Activated T-cell treated with anti-CD3 and anti-CD28 coated beads for 24 hours (primary cell): ENCODE measurements around the gene ARHGEF17.

Experiments
- DNase-seq: peaks from one replicate; pipeline ENCODE4 v3.0.0-alpha.2; 2020; ENCODE audit warnings: low read depth

ARHGEF17 gene

DNA sequence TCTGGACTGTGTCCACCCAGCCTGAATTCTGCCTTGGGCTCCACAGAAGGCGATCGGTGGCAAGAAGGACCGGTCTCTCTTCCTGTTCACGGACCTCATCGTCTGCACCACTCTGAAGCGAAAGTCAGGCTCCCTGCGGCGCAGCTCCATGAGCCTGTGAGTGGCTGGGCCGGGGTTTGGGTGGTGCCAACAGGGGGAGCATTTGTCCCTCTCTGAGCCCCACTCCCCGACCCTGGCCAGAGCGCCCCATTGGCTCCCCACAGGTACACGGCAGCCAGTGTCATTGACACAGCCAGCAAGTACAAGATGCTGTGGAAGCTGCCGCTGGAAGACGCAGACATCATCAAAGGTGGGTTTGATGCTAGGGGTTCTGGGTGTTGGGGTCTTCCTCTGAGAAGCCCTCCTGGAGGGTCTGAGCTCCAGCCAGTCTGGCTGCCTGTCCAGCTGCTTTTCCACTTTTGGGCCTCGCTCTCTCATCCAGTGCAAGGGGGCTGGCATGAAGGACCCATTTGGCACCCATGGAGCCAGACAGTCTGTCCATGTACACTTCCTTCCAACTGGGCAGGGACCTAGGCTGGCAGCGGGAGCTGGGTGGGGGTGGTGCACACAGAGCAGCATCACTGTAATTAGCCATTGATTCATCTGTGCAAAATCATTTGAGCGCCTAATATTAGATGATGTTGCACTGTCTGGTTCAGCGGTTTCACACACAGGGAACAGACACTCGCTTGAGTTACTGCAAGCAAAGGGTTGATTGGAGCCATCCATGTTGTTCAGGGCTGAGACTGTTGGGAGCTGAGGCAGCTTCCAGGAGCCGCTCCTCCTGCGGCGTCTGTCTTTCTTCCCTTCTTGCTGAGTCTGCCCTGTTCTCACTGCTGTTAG is 49.1 kb downstream of the ARHGEF17 start:
- DNase-seq: no peak

DNA sequence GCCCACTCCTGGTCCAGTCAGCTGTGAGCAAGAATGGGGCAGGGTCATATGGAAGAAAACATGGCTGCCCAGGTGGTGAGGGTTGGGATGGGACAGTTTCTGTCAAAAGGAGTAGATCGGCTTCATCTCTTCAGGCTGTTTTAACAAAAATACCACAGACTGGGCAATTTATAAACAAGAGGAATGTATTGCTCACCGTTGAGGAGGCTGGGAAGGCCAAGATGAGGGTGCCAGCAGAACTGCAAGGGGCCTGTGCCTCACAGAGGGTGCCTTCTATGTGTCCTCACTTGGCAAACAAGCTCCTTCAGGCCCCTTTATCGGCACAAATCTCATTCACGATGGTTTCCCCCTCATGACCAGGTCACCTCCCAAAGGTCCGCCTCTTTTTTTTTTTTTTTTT is 50.0 kb downstream of the ARHGEF17 start:
- DNase-seq: no peak

DNA sequence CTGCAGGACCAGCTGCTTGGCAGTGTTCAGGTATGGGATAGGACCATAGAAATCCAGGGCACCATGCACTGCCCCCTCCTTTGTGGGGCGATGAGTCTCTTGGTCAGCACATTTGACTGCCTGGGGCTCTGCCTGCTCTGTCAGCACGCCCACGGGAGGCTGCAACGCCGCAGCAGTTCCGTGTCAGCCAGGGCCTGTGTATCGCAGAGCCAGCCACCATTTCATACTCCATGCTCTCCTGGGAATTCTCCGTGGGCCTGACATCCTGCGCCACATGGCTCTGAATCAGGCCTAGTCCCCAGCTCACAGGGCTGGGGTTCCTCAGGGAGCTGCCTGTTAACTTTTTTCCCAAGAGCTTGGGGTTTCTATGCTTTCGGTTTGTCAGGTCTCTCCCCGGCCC is 51.3 kb downstream of the ARHGEF17 start:
- no peak for DNase-seq

DNA sequence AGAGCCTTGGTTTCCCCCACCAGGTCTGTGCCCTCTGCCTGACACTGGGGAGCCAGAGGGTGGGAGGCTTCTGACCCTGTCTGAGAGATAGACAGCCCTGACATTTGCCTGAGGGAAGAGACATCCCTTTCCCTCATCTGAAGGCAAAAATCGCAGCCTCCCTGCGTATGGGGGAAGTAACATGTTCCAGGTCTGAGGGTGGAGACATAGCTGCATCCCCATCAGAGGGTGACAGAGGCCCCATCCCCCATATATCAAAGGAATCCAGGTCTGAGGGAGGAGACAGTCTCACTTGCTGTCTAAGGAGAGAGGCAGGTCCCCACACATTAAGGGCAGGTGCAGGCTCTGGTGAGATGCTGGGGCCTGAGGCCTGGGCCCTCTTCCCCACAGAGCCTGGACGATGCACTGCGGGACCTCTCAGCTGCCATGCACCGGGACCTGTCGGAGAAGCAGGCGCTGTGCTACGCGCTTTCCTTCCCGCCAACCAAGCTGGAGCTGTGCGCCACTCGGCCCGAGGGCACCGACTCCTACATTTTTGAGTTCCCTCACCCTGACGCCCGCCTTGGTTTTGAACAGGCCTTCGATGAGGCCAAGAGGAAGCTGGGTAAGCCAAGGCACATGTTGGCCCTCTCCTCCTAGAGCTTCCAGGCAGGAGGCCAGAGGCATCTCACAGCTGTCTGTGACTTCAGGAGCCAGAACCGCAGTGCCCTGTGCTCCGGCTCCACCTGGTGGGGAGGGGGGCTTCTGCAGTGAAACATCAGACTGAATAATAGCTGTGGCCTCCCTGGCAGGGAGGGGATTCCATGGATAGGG is 52.1 kb downstream of the ARHGEF17 start:
- DNase-seq: no peak

DNA sequence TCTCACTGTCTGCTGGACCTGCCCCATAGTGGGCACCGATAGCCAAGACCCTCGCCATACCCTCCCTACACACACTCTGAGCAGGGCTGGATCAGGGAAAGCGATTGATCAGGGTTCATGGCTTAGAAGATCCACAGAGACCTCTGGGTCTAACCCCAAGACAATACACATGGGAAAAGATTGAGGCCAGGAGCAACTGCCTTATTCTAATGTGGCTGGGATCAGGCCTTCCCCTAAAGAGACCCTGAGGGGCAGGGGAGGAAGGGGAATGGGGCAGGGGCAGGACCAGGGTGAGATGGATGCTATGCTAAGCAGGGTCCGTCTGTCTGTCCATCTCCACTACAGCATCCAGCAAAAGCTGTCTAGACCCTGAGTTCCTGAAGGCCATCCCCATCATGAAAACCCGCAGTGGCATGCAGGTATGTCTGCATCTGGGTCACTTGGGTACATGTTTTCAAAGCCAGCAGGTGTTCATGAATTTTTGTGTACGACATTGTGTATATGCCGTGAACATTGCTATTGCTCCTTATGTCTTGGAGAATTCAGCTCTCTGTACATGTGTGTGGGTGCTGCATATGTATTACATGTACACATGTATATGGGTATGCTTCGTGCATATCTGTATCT is 52.8 kb downstream of the ARHGEF17 start:
- no peak for DNase-seq

DNA sequence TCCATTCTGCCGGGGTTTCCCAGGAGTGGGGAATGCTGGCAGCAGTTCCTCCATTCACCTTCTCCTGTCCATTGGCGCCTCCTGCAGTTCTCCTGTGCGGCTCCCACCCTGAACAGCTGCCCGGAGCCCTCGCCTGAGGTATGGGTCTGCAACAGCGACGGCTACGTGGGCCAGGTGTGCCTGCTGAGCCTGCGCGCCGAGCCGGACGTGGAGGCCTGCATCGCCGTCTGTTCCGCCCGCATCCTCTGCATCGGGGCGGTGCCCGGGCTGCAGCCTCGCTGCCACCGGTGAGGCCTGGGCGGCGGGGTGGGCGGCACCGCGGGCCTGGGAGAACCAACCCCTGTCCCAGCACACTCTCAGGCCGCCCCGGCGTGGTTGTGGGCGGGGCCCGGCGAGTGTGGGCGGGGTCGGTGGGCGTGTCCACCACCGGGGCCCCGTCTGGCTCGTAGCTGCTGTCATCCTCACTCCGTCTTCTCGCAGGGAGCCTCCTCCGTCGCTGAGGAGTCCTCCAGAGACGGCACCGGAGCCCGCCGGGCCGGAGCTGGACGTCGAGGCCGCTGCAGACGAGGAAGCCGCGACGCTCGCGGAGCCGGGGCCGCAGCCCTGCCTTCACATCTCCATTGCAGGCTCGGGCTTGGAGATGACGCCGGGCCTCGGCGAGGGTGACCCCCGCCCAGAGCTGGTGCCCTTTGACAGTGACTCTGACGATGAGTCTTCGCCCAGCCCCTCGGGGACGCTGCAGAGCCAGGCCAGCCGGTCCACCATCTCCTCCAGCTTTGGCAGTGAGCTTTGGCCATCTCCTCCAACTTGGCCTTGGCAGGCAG is 54.1 kb downstream of the ARHGEF17 start:
- no peak for DNase-seq

DNA sequence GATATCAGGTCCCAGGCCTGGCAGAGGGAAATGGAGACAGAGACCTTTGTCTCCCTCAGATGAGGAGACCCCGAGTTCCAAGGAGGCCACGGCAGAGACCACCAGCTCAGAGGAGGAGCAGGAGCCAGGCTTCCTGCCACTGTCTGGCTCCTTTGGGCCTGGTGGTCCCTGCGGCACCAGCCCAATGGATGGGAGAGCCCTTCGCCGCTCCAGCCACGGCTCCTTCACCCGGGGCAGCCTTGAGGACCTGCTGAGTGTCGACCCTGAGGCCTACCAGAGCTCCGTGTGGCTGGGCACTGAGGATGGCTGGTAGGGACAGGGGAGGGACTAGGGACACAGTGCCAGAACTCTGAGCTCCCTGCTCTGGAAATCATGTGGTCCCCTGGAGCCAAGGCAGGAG is 55.1 kb downstream of the ARHGEF17 start:
- no peak for DNase-seq

DNA sequence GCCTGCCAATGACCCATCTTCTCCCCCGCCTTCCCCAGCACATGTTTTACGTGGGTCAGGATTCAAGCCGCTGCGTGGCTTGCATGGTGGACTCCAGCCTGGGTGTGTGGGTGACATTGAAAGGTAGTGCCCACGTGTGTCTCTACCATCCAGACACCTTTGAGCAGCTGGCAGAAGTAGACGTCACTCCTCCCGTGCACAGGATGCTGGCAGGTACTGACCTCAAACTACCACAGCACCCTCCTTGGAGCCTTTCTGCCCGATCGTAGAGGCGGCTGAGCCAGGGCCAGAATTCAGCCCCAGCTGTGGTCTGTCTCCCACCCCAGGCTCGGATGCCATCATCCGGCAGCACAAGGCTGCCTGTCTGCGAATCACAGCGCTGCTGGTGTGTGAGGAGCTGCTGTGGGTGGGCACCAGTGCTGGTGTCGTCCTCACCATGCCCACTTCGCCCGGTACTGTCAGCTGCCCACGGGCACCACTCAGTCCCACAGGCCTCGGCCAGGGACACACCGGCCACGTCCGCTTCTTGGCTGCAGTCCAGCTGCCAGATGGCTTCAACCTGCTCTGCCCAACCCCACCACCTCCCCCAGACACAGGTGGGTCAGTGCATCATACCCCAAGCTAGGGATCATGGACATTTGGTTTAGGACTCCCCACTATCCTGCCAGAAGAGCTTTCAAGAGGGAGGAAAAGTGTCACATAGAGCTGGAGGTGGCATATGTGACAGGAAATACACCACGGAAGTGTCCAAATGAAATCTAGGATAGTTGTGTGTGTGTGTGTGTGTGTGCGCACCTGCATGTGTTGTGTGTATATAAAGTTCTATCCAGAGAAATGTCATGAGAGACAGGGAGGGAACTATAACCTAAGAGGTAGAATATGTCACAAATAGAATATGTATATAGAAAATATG is 57.5 kb downstream of the ARHGEF17 start:
- no peak for DNase-seq

DNA sequence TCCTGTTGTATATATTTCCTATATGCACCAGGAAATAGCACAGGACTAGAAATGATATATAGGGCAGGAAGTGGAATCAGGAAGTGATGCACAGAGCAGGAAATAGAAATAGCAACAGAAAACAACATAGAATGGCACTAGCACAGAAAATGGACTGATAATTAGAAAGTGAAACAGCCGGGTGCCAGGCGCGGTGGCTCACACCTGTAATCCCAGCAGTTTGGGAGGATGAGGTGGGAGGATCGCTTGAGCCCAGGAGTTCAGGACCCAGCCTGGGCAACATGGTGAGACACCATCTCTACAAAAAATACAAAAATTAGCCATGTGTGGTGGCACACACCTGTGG is 58.2 kb downstream of the ARHGEF17 start:
- no peak for DNase-seq

DNA sequence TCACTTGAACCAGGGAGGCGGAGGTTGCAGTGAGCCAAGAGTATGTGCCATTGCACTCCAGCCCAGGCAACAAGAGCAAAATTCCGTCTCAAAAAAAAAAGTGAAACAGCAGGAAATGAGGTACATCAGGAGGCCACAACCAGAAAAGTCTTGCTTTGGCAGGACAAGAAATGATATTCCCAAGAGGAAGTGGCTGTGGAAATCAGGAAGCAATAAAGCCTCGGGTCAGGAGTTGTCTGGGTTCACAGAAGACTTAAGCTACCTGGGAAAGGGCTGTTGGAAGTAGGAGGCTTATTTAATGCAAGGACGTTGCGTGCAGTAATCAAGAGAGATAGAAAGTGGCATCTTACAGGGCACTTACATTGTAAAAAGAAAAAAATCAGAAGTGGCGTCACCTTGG is 58.9 kb downstream of the ARHGEF17 start:
- no peak for DNase-seq

DNA sequence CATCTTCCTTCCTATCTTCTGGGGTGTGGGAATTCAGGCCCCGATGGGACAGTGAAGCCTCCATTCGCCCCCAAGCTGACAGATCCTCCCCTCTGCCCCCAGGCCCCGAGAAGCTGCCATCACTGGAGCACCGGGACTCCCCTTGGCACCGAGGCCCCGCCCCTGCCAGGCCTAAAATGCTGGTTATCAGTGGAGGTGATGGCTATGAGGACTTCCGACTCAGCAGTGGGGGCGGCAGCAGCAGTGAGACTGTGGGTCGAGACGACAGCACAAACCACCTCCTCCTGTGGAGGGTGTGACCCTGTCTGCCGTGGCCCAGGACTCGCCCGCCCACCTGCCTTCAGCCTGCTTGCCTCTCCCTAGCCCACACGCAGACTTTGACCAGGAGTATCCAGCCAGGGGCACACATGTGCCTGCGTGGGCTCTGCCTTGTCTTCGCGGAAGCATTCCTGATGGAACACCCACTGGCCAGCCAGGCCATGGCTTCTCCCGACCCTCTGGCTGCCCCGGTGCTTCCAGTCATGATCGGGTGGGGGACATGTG is 59.5 kb downstream of the ARHGEF17 start:
- DNase-seq: no peak

DNA sequence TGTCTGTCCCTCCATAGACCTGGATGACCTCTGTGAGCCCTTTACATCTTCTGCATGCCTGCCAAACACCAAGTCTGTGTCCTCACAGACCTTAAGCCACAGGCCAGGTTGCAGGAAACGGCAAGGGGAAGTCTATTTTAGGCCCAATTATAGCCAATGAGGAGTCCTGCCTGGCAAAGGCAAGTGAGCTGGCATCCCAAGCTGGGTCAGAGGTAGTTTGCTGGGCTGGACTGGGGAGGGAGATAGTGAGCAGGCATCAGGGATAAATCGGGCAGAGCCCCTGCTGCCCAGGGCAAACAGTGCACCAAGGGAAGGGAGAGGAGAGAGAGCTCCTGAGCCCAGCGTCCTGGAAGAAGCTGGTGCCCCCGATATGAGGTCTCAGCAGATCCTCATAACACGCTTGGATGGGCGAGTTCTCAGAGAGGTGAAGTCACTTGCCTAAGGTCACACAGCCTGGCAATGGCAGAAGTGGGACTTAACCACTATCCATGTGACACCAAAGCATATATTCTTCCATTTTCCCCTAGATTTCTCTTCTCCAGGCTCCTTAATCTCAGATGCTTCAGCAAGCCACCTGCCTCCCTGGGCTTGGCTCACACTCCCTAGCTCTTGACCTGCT is 64.4 kb downstream of the ARHGEF17 start:
- no peak for DNase-seq

DNA sequence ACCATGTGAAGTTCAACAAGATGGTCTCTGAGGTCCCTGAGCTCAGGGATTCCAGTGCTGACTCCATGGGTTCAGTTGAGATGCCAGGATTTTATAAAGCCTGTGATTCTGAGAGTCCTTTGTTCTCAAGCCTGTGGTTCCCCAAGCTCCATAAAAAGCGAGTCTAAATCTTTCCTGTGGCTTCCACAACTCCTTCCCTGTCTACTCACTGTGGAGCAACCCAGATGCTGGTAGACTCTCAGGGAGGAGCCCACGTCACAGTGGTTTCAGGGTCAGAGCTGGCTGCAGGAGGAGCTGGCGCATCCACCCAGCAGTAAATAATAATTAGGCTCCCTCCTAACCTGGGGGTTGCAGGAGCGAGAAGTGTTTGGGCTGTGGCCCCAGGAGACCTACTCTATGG is 66.1 kb downstream of the ARHGEF17 start:
- no peak for DNase-seq

DNA sequence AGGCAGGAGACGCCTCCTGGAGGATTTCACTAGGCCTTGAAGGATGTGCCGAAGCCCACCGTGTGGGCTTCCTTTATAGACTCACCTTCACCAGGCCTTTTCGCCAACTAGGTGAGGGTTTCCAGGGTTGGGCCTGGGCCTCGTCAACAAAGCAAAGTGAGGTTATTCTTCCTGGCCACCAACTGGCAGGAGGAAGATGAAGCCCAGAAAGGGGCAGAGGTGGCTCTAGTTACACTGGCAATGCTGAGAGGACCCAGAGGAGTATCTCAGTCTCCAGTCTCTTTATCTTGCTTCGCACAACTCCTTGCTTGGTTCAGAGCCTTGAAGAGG is 67.7 kb downstream of the ARHGEF17 start:
- no peak for DNase-seq

DNA sequence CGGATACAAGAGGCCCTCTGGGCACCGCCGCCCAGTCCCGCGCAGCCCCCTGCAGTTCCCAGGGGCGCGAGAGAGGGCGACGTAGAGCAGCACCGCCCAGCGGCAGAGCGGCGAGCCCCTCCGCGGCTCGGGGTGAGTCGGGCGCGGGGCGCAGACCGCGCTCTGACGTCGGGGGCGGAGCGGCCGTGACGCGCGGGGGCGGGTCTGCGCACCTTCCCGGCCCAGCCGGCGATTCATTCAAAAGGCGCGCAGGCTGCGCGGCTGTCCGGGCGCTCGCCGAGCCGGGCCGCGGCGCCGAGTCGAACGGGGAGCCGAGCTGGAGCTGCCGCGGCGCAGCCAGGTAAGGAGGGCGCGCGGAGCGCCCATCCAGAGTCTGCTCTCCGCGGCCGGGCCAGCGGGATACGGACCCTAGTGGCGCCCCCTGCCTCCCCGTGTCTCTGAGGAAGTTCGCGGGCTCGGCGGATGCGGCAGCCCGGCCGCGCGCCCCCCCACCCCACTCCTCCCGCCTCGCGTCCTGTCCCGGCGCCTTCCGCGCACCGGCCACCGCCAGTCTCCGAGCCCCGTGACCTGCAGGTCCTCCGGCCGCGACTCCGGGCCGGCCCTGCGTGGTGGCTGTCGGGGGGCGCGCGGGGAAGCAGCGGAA is 68.2 kb downstream of the ARHGEF17 start, which contains the start of gene RELT:
Gene RELT, plus strand, starts transcription at position 240 of the 643 bp plus-strand sequence. CDS start 12,738 bp downstream, outside the sequence.
- peak; percentile 91 for DNase-seq

DNA sequence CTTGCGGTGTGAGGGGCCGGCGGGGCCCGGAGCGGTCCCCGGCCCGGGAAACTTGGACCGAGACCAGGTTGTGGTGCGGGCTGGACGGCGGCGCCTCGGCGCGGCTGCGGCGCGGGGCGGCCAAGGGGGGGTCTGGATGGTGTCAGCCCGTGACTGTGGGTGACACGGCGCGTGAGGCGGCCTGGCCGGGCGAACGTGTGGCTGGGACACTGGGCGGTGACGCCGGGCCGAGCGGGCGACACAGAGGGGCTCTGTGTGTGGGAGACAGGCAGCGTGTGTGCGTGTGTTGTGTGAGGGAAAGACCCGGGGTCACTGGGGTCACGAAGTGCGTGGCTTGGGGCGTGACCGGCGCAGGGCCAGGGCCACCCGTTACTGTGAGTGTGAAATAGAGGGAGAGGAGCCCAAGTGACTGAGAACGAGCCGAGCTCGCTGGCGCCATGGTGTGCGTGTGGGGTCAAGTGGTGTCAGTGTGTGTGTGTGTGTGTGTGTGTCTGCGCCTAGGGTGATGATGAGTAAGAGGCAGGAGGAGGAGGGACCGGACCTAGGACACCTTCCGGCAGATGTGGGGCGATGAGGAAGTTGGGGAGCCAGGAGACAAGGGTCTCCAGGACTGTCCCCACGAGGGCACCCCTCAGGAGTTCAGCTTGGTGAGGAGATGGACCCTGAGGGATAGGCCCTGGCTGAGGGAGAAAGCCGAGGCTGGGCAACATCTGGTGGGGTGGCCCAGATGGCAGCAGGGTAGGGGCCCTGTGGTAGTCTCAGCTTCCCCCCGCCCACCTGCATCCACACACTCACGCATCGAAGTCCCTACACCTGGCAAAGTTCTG is 68.9 kb downstream of the ARHGEF17 start:
- DNase-seq: peak; percentile 41

DNA sequence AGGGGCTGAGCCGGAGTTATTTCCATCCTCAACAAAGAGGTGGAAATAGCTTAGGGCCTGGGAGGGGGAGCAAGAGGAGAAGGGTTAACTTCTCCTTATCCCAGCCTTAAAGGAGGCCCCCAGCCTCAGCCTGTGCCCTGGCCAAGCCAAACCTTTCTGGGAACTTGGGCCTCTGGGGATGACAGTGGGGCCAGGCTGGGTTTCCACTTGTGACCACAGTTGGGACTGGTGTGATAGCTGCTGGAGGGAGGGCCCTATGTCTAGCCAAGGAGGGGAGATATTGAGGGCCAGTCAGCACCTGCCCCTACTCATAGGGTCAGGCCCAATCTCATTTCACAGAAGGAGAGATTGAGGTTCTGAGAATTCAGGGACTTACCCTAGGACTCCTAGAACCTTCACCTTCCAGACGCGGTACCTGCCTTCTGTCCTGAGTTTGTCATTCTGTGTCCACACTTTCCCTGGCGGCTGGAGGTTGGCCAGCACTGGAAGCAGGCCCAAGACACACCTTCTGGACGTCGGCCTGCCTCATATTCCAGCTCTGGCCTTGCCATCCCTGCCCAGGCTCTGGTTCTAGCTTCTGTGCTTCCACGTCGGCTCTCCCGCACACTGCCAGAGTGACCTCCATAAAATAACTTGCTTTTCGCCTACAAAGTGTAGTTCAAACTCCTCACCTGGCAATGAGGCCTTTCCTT is 71.3 kb downstream of the ARHGEF17 start:
- no peak for DNase-seq

DNA sequence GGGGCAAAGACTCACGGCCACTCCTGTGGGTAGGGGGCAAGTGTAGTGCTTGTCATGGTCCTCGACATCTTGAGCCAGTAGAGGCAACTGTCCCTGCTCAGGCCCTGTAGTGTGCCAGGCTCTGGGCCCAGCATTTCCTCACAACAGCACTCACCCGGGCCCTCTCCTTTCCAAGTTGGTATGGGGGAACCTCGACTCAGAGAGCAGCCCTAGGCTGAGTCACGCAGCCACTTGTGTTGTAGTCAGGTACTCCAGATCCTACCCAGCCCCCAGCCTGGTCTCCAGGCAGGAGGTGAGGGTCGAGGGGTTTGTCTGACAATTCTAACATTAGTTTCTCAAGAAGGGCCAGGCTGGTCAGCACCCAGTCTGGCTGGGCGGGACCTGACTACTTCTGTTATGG is 72.3 kb downstream of the ARHGEF17 start:
- DNase-seq: no peak
